OCI-M2 (cell line): ENCODE data around the gene CHRM2.
"Not testable (repeated sequence)": the region's sequence is repeated elsewhere in the genome, so short reads cannot be mapped to it uniquely, and the experiment has no call there.

ENCODE experiments used
- DNase-seq: peaks from one replicate; lab custom pipeline; 2025; ENCODE audit not compliant: unreplicated experiment; lab: John Stamatoyannopoulos, UW

The CHRM2 gene

DNA sequence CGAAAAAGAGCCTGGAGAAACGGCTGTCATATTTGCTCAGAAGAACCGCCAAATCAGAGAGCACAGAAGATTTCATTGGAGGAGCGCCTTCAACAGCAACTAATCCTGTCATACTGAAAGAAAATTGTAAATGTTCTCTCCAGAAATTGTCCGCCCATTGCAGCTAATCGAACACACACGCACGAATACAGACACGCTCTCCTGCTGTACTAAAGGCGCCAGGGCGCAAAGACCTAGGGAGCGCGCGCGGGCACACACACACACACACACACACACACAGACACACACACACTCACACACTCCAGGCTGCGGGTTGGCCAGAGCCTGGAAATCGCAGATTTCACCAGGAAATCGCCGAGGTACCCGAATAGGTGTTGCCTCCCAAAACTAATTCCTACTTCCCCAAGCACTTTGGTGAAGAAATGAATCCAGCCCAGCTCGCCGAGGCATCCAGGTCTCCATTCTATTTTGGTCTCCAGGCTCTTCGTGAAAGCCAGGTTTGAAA, at the start of gene CHRM2:
CHRM2 (plus strand) TSS at position 157 of the 505 bp plus-strand sequence. CDS start 146,214 bp downstream, outside the sequence.
- no peak for DNase-seq

DNA sequence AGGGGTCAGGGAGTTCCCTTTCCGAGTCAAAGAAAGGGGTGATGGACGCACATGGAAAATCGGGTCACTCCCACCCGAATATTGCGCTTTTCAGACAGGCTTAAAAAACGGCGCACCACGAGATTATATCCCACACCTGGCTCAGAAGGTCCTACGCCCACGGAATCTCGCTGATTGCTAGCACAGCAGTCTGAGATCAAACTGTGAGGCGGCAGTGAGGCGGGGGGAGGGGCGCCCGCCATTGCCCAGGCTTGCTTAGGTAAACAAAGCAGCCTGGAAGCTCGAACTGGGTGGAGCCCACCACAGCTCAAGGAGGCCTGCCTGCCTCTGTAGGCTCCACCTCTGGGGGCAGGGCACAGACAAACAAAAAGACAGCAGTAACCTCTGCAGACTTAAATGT, 37.1 kb upstream of the CHRM2 start:
- not testable (repeated sequence) for DNase-seq

DNA sequence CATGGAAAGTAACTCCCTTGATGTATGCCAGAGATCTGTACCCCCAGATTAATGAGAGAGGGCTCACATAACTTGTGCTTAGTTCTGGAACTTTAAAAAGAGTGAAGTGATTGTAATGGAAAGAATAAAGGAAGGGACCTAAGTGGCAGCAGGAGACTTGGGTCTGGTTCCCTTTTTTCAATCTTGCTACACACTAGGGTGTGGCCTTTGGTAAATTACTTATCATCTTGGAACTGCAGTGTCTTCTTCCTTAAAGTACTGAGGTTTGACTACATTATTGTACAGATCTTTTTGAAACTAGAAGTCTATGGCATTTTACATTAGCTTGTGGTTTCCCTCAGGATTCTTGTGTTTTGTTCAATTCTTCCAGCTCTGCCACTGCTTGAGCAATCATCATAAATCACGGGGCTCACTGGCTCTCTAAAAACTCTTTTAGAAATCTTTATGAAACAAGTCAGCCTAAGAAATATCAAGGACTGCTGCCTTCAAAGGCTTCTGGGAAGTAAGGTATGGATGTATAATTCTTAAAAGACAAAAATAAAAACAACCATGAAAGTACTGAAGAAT, 22.5 kb upstream of the CHRM2 start:
- DNase-seq, result no peak

DNA sequence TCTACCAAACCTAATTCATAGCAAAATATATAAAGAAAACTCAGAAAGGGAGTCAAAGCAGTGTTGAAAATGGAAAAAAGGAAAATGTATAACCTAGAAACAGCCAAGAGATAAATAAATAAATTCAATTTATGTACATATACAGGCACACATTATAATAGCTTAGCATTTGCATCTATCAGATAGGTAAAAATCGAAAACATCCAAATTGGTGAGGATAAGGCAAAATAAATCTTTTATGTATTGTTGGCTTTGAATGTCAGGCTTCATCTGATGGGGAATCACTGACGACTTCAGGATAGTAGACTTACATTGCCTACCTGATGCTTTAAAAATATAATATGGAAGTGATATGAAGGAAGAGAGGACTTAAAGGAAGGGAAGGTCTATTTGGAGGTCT, 20.6 kb upstream of the CHRM2 start:
- no peak for DNase-seq

DNA sequence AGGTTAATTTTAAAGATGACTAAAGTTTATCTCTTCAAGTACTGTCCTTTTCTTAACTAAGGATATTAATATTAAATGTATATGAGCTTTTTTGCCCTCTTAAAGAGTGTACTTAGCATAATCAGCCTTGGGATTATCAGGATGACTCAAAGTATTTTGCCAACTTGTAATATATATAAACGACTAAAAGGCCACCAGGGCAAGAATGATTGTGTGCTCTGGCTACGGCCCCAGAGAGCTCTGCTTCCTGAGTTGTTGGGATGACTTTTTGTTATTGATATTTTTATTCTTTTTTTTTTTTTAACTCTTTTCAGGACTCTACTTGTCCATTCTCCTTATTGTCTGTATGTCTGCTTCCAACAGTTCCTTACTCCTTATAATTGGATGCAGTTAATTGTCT, 14.8 kb upstream of the CHRM2 start:
- DNase-seq, result no peak

DNA sequence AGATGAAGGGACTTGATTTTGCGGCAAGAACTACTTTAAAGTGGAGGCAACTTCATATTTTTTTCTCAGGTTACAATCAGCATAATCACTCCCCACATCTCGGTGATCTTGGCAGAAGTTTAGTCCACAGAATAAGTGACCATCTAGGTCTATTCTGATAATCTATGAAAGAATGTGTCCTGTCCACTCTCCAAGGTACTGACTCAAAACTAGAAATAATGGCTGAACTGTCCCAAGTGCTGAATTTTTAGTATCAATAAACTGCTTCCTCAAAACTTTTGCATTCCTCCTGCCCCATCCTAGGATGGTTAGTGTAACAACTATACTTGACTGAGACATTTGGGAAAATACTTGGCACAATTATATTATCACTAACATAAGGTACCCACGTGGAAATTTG, 10.9 kb upstream of the CHRM2 start:
- no peak for DNase-seq

DNA sequence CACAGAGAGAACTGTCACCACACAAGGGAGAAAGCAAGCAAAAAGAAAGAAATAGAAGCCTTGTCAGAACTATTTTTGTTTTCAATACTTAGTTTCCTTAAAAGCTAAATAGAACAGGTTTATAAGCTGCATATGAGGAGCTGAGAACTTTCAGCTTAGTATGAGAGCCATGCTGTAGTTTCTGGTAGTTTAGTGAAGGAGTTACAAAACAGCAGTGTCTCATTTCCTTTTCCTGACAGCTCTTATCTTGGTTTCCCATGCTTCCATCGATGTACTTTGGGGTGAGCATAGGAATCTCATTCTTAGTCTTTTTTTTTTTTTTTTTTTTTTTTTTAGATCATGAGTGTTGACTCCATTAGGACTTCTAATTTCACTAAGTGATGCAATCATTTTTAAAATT, 8.6 kb upstream of the CHRM2 start:
- DNase-seq, result no peak

DNA sequence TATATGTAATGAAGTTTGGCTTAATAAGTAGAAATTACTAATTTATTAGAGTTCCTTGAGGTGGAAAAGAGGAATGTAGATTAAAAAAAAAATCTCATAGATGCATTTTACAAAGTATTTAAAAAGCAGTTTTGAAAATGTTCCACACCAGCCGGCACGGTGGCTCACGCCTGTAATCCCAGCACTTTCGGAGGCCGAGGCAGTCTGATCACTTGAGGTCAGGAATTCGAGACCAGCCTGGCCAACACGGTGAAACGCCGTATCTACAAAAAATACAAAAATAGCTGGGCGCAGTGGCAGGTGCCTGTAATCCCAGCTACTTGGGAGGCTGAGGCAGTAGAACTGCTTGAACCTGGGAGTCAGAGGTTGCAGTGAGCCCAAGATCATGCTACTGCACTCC, 3.2 kb upstream of the CHRM2 start:
- DNase-seq, result no peak

DNA sequence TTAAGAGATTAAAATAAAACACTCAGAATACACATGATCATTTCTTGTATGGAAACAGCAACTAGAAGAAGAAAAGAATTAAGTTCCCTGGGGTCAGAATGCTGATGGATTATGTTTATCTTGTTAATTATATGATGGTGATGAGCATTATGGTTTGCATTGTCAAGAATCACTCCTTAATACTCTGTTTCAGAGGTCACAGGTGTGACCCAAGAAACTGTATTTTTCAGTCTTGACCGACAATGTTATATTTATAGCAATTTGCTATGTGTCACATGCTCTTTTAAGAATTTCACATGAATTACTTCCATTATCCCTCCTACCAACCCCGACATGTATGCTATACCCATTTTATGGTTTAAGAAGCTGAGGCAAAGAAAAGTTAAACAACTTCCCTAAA, 2.7 kb upstream of the CHRM2 start:
- DNase-seq, result no peak

DNA sequence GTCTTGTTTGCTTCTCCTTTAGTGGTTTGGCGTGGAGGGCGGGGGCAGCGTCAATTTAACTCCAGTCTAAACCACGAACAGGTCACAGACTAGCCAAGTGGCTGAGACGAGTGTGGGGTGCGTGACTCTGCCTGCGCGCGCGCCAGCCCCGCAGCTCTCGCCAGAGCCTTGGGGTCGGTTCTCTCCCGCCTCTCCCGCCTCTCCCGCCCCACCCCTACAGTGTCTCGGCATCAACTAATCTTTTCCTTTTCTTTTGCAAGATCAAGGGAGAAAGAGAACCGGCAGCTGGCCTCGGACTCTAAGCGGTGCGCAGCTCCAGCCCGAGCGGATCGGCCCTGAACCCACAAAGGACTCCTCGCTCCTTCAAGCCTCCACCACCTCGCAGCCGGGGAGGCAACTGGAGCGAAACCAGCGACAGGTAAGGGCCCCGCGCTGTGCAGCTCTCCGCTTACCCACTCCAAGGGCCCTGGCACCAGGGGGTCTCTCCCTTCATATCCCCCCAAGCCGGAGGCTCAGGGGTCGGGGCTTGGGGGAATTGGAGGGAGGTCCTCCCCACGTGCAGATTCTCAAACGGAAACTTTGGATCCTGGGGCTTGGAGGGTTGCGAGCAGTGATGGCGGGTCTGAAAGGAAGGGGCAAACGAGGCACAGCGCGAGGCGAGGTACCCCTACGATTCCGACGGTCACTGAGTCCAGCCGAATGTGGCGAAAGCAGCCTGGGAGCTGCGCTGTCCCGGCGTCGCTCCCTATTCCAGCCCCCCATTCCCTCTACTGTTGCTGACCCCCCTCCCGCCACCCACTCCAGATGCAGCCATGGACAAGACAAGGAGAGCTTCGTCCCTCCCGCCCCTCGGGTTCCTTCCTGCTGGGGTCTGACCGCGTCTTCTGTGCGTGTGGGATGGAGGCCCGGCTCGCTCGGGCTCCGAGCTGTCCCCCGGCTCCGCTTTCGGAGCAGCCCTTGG, 829 bp downstream of the CHRM2 start:
- DNase-seq, result no peak

DNA sequence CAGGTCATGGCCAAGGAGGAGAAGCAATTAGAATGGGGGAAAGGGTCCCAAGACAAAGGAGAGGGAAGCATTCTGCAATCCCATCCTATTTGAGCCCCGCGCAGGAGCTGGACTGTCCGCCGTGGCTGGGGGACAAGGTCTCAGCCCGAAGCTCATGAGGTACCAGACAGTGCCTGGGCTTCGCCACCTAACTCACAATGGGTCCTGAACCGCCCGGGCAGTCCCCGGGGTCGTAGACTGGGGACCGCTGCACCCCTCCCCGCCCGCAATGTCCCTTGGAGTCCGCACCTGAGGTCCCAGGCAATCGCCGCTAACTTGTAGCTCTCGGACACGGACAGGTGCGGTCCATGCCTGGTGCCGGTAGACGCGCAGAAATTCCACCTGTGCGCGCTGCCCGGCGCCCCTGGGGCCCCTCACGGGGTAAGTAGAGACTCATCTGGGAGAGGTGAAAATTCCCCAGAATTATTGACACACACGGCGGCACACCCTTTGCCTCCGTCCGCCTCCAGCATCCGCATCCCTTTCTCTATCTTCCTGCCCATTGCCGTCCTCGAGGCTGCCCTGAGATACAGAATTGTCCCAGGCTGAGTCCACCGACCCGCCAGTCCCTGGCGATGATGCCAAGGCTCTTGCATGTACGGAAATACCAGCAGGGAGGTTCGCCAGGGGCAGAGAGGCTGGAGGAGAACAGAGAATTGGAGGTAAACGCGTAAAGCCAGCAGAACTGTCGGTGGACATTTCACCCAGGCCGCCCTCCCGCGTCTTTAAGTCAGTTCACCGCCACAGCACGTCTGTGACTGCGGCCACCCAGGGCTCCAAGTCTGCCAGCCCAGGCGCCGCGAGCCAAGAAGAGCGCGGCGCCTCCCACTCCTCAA, 1.8 kb downstream of the CHRM2 start:
- DNase-seq, result no peak

DNA sequence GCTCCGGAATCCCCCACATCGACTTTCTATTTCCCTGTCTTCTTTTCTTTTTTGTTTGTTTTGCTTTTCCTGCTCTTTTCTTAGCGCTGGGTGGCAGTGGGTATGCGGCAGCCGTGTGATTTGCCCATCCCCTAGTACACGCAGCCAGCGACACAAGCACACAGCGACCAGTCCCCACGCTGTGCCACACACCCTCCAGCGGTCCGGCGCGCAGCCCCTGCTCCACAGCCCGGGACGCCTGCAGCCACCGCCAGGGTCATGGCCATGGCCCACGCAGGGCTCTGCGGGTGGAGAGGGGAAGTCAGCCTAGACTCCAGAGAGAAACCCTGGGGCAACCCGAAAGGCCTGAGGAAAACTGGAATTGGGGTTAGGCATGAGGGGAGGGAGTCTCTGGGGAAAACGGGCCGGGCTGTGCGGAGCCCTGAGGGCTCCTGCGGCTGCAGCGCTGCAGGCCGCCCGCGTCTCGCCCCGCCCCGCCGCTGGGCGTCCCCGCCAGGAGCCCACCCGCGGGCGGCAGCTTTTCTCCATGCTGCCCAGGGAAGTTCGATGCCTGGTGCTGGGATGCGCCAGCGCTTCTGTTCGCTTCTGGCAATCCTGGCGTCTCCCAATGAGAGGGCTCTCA, 2.5 kb downstream of the CHRM2 start:
- no peak for DNase-seq

DNA sequence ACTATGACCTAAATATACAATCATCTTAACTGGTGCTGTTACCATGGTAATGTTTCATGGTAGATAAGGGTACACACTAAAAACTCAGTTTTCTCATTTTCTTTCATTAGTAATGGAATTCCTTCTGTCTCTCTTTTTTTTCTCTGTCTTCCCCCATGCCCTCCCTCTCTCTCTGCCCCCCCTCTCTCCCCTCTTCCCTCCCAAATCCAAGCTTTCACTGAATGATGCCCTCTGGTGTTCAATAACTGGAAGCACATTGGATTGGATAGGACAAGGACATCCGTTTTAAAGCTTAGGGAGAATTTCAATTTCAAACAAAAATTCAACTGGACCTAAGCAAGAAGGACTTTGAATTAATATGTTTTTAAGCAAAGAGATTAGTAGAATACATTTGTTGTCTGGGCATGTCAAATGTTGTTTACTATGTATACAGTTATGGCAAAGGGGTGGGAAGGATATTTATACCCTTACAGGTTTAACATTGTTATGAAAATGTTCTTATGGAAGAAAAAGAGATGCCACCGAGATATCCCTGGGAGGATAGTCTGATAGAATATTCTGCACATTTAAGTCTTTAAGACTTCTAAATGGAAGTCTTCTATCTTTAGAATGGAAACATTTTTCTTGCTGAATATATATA, 6.1 kb downstream of the CHRM2 start:
- no peak for DNase-seq

DNA sequence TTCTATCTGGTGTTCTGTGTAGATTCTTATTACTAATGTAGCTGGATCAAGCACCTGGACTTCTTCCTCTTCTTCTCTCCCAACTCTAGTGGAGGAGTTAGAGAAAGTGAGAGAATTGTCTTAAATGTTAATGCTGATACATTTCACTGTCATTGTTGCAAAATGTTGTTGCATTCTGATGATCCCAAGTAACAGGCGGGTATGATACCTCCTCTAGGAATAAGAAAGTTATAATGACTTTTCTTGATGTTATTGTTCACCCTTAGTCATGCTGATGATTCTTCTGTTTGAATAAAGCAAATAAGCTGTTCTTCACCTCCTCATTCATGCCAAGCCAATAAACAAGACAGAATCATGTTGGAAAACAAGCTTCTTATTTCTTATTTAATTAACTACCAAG, 9.1 kb downstream of the CHRM2 start:
- DNase-seq, result no peak

DNA sequence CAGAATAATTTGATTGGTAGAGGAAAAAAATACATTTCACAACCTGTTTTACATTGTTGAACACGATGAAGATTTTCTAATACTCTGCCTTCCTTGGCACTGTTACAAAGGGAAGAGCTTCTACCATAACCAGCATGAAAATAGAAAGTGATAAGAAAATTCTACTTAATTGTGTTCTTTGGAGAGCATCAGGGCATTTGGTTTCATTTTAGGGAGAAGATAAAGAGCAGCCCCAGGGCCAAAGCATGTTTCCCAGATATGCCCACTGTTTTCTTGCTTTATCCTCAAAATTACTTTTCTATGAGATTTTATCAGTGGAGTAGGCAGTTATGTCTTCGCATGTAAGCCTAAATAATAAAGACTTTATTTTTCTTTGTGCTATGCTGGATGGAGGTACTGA, 9.5 kb downstream of the CHRM2 start:
- no peak for DNase-seq

DNA sequence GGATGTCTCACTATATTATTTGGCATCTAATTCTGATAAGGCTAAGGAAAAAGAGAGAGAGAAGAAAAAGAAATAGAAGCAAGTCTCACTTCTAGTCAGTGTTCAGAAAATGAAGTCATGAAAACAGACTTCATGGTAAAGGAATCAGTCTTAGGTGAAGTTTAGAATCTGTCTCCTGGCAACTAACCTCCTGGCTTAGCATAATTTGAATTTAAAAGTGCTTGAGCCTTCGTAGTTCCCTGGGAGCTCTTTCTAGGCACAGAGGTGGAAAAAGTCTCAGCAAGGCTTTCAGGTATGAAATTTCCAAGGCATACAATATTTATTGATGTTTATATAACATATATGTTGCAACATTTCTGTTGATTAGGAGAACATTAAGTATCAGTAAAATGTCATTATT, 10.4 kb downstream of the CHRM2 start:
- no peak for DNase-seq

DNA sequence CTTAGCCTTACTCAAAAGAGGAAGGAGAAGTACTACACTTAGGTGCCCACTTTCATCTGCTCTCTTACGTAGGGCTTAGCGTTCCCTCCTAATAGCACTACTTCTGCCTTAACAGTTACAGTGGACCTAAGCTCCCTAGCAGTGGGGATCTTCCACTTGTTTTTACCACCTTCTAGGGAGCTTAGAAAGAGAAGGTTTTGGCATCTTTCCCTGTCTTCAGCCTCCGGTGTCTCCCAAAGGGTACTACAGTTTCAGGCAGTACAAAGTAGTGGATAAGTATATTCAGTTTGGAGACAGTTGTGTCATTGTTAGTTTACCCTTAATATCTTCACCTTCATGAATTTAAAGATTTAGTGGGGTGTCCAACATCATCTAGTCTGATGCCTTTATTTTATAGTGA, 14.6 kb downstream of the CHRM2 start:
- DNase-seq, result no peak

DNA sequence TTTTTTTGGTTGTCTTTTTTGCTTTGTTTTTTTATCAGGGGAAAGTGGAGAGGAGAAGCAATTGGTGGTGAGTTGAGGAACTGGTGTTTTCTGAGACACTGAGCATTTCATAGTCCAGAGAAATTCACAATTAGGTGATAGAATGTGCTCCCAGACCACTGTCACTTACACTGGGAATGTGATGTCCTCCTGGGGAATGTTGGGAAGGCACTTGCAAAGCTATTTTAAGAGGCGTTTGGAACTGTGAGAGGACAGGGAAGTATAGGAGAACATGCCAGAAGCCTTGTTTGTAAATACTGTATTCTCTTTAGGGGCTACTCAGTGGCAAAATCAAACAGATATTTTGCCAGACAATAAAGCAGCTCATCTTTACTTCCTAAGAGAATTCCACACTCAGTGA, 16.0 kb downstream of the CHRM2 start:
- no peak for DNase-seq

DNA sequence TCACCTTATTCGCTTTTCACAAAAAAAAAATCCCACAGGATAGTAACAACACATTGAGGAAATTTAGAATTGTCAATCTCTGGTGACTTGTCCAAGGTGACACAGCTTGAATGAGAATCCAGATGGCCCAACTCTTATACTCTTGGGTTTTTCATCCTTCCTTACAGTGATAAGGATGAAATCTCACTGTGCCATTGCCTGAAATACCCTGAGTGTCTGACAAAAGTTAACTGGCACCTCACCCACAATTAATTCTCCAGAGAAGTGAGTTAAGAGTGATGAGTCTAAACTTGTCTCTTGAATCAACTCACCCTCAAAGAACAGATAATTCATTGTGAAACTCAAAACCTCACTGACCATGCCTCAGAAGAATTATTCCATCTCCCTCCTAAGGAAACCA, 18.9 kb downstream of the CHRM2 start:
- DNase-seq, result no peak

DNA sequence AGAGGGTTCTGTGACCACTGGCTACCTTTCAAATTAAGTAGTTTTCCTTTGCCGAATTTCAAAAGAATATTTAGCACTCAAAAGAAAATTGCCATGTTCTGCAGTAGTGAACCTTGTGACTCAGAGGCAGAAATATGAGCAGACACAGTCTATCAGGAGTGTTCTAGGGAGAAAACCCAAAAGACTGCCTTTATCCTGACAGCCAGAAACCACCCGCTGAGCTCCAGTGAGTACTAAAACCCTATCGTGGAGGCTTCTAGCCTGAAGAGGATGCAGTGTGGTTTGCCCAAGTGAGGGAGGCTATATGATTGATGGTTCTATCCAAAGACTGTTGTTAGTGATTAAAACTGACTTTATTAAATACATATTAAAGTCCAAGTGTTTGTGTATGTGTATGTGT, 21.9 kb downstream of the CHRM2 start:
- DNase-seq, result no peak

DNA sequence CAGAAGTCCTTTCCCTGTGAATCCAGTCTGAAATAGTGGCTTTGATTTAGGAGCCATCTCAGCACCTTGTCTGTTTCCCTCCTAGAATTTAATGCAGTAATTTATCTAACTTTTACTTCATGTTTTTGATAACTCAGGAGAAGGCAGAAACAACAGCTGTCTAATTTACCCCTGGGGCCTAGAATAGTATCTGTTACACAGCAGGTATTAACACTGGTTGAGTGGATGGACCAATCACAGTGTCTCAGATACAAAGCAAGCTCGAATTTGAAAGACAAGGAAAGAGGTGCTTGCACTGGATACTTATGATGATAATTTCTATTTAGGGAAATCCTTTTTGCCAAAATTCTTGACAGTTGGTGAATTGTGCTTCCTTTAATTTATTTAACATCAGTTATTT, 23.4 kb downstream of the CHRM2 start:
- DNase-seq, result no peak
